Activated T-helper 17 cell treated with anti-CD3 and anti-CD28 coated beads, Interleukin-2, amount 50 U/mL, for 72 hours (primary cell): Measurements from ENCODE around the gene CHST13. TPM values are rescaled to one million over a fixed set of nuclear protein-coding genes. Genes with fewer than 3 reads are reported as not detected.

Source experiments
- ATAC-seq: fragments of 150-1000 bp; cut with Tn5 transposase; replicated peaks from 2 replicates; pipeline ENCODE4 v1.10.0; 2021; ENCODE audit warnings: mild to moderate bottlenecking, moderate library complexity
- H3K27ac Mint-ChIP-seq: one replicate; pipeline ENCODE4 v1.8.0; 2022; ENCODE audit warnings: mixed read lengths
- H3K27me3 Mint-ChIP-seq: one replicate; pipeline ENCODE4 v1.8.0; 2022; ENCODE audit warnings: mixed read lengths
- H3K36me3 Mint-ChIP-seq: one replicate; pipeline ENCODE4 v1.8.0; 2022; ENCODE audit warnings: low read depth, mild to moderate bottlenecking, mixed read lengths
- H3K4me1 Mint-ChIP-seq: one replicate; pipeline ENCODE4 v1.8.0; 2022; ENCODE audit warnings: mixed read lengths
- H3K4me3 Mint-ChIP-seq: one replicate; pipeline ENCODE4 v1.8.0; 2022; ENCODE audit warnings: mild to moderate bottlenecking, mixed read lengths
- H3K9me3 Mint-ChIP-seq: one replicate; pipeline ENCODE4 v1.8.0; 2022; ENCODE audit warnings: mixed read lengths
- total RNA-seq, 2 donors: library from RNA; stranded (reverse); gene quantifications; one replicate each; pipeline ENCODE4 v1.2.3, GENCODE V29; 2022

CHST13 gene
- total RNA-seq, 2 donors from 2014 or later: not detected

DNA sequence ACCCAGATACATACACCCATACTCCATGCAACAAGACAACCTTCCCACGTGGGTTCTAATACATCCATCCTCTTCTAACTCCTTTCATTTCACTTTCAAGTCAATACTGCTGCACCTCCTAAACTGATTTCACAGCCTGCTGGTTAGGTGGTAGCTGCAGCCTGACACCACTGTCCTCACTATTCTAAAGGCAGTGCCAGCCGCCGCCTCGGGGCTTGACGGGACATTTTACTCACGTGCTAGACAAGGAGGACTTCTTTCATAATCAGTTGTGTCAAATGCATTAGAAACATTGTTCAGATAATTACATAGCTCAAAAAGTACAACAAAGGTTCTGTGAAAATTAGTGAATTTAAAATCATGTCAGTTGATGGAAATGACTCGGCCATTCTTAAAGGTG is 12.7 kb upstream of the CHST13 start:
- H3K4me1 Mint-ChIP-seq: peaks cover 5% of the 10 kb centered on the region
- peaks cover under 1% of the 10 kb centered on the region for H3K27me3 Mint-ChIP-seq
- no peaks in the 10 kb centered on the region for H3K9me3 Mint-ChIP-seq
- ATAC-seq: no peak
- H3K4me3 Mint-ChIP-seq: no peak overlapping the region
- H3K36me3 Mint-ChIP-seq: no peaks in the 10 kb centered on the region
- no peak overlapping the region for H3K27ac Mint-ChIP-seq

GRCh38 chr3:126512026-126512425 is 11.9 kb upstream of the CHST13 start:
- no peak for ATAC-seq
- no peaks in the 10 kb centered on the region for H3K27me3 Mint-ChIP-seq

GRCh38 chr3:126512916-126513650 is 10.9 kb upstream of the CHST13 start:
- no peak overlapping the region for H3K27ac Mint-ChIP-seq
- no peaks in the 10 kb centered on the region for H3K9me3 Mint-ChIP-seq
- ATAC-seq: no peak
- H3K4me3 Mint-ChIP-seq: no peak overlapping the region
- H3K36me3 Mint-ChIP-seq: no peaks in the 10 kb centered on the region
- peaks cover 5% of the 10 kb centered on the region for H3K4me1 Mint-ChIP-seq
- no peaks in the 10 kb centered on the region for H3K27me3 Mint-ChIP-seq

More at GRCh38 chr3:126512026-126512425, 11.9 kb upstream of the CHST13 start:
- no peaks in the 10 kb centered on the region for H3K9me3 Mint-ChIP-seq
- peaks cover 5% of the 10 kb centered on the region for H3K4me1 Mint-ChIP-seq
- H3K4me3 Mint-ChIP-seq: no peak overlapping the region
- H3K27ac Mint-ChIP-seq: no peak overlapping the region
- H3K36me3 Mint-ChIP-seq: no peaks in the 10 kb centered on the region

- Mint-ChIP-seq H3K27me3 (no peaks in the 10 kb centered on the region), H3K36me3 (no peaks in the 10 kb centered on the region), H3K27ac (no peak overlapping the region), H3K4me1 (peaks cover 5% of the 10 kb centered on the region), H3K9me3 (no peaks in the 10 kb centered on the region), H3K4me3 (no peak overlapping the region)
- ATAC-seq: no peak
These were observed 9.8 kb upstream of the CHST13 start for GRCh38 chr3:126514161-126514560.

- Mint-ChIP-seq H3K27me3 (no peaks in the 10 kb centered on the region), H3K4me3 (no peak overlapping the region), H3K4me1 (peaks cover 5% of the 10 kb centered on the region), H3K36me3 (no peaks in the 10 kb centered on the region), H3K27ac (no peak overlapping the region), H3K9me3 (no peaks in the 10 kb centered on the region)
- no peak for ATAC-seq
These were observed 8.8 kb upstream of the CHST13 start for GRCh38 chr3:126515066-126515706.

- Mint-ChIP-seq H3K4me1 (peaks cover under 1% of the 10 kb centered on the region), H3K27me3 (no peaks in the 10 kb centered on the region), H3K27ac (no peak overlapping the region), H3K36me3 (no peaks in the 10 kb centered on the region), H3K9me3 (no peaks in the 10 kb centered on the region), H3K4me3 (no peak overlapping the region)
- ATAC-seq: no peak
These were observed 7.6 kb upstream of the CHST13 start for GRCh38 chr3:126516152-126516935.

DNA sequence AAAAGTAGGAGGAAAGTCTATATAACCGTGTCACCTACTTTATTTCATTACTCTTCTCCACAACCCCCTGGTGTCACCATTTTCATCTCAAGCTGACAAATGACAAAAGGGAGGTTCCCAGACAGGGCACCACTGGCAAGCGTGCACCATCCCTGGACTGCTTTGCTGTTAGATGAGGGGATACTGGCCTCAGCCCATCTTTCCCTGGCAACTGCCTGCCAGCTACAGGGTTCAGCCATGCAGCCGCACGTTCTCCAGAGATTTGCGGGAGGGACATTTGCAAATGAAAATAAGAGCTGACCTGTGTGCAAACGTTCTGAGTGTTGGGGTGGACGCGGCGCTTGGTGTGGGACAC is 7.0 kb upstream of the CHST13 start:
- Mint-ChIP-seq H3K9me3 (no peaks in the 10 kb centered on the region), H3K36me3 (no peaks in the 10 kb centered on the region), H3K27me3 (no peaks in the 10 kb centered on the region), H3K4me3 (no peak overlapping the region), H3K27ac (no peak overlapping the region), H3K4me1 (no peaks in the 10 kb centered on the region)
- no peak for ATAC-seq

GRCh38 chr3:126517291-126517951 is 6.5 kb upstream of the CHST13 start, which contains the start of gene UROC1:
TSS of gene UROC1 (minus strand) at chr3:126517773. CDS start at chr3:126517719, 54 bp downstream.
- no peak for ATAC-seq
- Mint-ChIP-seq H3K36me3 (no peaks in the 10 kb centered on the region), H3K4me1 (no peaks in the 10 kb centered on the region), H3K27ac (no peak within 1 kb of the TSS), H3K27me3 (peaks cover 3% of the 10 kb centered on the region), H3K4me3 (no peak within 1 kb of the TSS), H3K9me3 (no peaks in the 10 kb centered on the region)

- Mint-ChIP-seq H3K9me3 (no peaks in the 10 kb centered on the region), H3K36me3 (no peaks in the 10 kb centered on the region), H3K27me3 (peaks cover 11% of the 10 kb centered on the region), H3K4me3 (no peak overlapping the region), H3K27ac (no peak overlapping the region), H3K4me1 (no peaks in the 10 kb centered on the region)
- ATAC-seq: no peak
These were observed 5.8 kb upstream of the CHST13 start for GRCh38 chr3:126517986-126518778.

DNA sequence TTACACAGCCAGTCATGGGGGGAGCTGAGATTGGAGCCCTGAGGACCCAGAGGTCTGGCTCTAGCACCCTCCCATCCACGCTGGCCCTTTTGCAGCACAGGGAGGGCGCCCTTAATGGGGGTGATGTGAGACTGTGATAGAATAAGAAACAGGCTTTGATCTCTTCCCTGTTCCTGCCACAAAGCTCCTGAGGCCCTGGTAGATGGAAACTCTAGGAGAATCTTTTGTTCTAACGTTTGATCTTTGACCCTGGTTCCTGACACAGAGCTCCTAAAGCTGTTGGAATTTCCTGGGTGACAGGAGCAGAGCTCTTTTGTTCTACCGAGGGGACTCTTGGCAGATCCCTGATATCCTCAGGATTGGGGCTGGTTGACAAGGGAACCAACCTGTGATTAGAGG is 5.2 kb upstream of the CHST13 start:
- no peaks in the 10 kb centered on the region for H3K9me3 Mint-ChIP-seq
- no peak overlapping the region for H3K4me3 Mint-ChIP-seq
- ATAC-seq: no peak
- no peaks in the 10 kb centered on the region for H3K4me1 Mint-ChIP-seq
- H3K27ac Mint-ChIP-seq: no peak overlapping the region
- no peaks in the 10 kb centered on the region for H3K36me3 Mint-ChIP-seq
- H3K27me3 Mint-ChIP-seq: peaks cover 15% of the 10 kb centered on the region

DNA sequence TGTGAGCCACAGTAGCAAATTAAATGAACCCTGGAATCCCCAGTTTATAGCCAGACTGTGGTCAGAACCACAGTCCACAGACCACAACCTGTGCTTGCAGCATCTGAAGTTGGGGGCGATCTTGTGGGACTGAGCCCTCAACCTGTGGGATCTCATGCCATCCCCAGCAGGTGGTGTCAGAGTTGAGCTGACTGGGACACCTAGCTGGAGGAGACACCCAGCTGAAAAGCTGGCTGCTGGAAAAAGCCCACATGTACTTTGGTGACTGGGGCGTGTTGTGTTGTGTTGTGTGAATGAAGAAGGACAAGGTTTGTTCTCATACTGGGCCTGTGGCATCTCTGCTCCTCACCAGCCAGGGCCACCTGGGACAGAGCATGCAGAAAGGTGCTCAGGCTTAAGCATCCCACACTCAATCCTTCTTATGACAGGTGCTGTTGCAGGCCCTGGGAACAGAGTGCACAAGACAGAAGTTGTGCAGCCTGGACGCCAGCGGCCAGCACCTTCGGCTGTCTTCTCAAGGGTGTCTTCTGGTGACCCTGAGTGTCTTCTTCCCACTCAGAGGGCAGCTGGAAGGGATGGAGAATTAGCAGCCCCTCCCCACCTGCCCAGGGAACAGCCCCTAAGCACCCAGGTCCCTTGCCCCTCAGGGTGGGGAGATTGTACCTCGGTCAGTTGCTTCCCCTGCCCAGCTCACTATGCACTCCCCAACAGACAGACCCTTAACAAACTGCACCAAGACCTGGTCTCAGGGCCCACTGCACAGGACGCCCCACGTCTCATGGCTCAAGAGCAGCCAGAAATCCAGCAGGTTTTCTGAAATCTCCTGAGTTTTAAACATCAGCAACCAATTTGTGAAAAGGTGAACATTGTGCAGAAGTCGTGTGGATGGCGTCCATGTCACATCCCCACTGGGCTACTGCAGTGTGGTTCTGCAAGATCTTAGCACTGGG is 4.2 kb upstream of the CHST13 start:
- ATAC-seq: no peak

DNA sequence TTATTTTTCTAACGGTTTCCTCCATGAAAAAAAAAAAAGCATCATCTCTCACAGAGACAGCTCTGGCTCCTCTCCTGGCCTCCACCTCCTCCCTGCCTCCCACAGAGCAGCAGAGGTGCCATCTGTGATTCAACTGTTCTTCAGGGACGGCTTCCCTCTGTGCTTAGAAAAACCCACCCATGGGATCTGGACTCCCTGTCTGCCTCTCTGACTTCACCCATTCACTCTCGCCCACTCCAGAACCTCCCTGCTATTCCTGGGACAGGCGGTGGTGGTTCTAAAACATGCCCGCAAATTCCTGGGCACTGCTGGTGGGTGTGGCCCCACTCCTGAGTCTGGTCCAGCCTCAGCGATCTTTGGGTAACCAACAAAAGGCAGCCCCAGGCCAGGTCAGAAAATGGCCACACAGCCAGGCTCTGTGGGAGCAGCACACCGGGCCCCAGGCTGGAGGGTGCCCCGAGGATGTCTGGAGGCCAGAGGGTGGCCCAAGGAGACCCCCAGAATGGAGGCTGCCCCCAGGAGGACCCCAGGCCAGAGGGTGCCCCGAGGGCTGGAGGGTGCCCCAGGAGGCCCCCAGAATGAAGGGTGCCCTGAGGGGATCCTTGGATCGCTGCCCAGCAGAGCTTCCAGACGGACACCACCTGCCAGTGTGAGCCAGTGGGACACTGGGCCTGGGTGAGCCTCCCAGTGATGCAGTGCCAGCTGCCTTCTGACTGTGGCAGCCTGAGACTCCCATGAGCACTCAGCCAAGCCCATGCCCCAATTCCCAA is 2.6 kb upstream of the CHST13 start:
- Mint-ChIP-seq H3K4me1 (no peaks in the 10 kb centered on the region), H3K27ac (no peak overlapping the region), H3K4me3 (no peak overlapping the region), H3K36me3 (no peaks in the 10 kb centered on the region), H3K9me3 (no peaks in the 10 kb centered on the region), H3K27me3 (peaks cover 15% of the 10 kb centered on the region)
- no peak for ATAC-seq

More for the DNA sequence above, 4.2 kb upstream of the CHST13 start:
- Mint-ChIP-seq H3K27me3 (peaks cover 15% of the 10 kb centered on the region), H3K9me3 (no peaks in the 10 kb centered on the region), H3K27ac (no peak overlapping the region), H3K4me3 (no peak overlapping the region), H3K36me3 (no peaks in the 10 kb centered on the region), H3K4me1 (no peaks in the 10 kb centered on the region)
